MV-4-11 (cell line): ENCODE measurements around the gene RINL.

ENCODE experiments used
- DNase-seq: peaks from one replicate; lab custom pipeline; 2025; lab: John Stamatoyannopoulos, UW

RINL gene

DNA sequence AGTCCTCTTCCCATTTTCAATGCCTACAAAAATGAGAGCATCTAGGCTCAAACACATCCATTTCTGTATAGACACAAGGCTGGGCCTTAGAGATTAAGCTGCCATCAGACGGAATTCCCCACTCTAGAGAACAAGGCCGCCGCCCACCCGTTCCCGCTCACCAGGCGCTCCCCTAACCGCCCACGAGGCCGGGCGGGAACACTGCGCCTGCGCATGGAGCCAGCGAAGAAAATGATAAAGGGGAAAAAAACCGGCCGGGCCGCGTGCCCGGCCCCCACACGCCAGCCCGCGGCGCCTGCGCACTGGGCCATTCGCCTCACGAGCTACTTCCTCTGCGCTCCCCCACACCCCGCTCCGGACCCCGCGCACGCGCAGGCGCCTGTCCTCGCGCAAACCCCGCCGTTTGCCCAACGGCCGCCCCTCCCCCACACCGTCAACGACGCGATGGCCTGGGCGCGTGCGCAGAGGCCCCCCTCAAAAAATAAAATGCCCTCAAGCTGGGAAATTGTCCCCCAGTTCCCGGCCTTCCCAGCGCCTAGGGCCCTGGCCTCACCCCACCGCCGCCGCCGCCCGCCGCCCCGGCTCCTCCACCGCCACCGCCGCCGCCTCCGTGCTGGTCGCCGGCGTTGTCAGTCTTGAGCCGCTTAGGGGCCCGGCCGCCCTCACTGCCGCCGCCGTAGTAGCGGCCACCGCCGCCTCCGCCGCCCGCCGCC lies 28.8 kb downstream of the RINL start:
- DNase-seq: peak; percentile 95

- DNase-seq: no peak
Measured at GRCh38 chr19:38848299-38849146, 29.6 kb downstream of the RINL start.

- DNase-seq: no peak
Measured at GRCh38 chr19:38846097-38846496, 32.0 kb downstream of the RINL start.

DNA sequence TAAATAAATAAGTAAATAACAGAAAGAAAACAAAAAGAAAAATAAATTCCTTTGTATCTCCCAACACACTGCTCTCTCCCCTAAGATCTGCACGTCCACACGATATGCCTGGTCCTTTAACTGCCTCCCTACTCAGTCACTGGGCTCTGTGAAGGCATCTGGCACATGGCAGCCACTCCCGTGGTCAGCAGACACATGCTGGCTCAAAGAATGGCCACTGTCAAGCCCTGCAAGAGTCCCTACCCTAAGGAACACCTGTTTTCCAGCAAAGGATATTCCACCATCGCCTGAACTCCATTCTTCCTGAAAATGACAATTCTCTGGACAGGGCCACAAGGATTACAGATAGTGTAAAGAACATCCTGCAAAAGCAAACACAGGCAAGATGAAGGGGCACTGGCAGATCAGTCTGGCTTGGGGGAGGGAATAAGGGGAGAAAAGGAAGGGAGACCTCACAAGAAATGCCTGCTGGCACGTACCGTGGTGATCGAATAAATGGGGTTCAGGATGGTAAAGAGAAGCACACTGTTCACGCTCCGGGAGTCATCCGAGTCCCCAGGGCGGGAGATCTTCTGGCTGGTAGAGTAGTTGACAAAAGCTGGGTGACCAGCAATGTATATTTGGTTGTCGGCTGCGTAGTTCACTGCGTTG lies 32.6 kb downstream of the RINL start:
- DNase-seq: no peak

DNA sequence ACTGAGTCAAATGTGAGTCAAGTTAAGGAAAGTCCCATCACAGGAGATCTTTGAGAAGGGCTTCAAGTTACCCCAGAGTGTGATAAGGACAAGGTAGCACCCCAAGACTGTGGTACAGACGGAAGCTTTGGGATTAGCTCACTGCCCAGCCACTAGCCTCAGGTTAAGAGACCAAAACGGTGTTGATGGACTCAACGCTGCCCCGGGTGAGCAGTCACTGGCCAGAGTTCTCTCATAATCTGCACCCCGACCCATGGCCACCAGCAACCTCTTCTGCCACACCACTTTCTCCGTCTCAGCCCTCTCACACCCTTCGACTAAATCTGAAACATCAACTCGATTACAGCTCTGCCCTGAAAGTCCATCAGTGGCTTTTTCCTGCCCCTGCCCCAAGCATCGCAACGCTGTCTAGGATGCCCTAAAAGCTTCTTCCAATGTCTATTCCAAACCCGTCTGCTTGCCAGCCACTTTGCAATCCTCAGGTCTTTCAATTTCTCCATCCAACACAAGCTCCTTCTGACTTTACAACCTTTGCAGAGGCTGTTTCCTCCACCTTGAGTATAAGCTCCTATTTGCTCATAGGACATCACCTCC lies 33.9 kb downstream of the RINL start:
- DNase-seq: no peak

DNA sequence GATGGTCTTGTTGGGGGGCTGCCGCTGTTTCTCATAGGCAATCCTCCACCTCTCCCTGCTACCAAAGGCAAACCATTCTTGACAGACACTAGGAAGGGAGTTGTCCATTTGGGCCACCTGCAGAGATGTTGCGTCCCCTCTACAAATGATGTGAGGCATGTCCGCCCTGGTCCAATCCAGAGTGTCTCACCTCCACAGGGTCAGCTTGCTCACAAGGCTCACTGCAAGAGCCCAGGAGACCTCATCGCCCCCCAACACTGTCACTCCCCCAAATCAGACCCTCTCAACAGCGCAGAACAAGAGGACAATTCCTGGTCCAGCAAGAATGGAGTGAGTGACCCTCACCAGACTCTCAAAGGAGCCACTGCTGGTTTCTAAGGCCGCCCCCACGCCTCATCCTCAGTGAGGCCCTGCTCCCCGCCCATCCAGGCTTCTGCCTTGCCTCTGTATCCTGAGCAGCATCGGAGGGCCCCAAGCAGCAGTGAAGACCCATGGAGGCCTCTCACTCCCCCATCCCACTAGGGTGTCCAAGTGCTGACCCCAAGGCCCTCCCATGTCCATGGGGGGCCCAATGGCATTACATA lies 34.8 kb downstream of the RINL start:
- DNase-seq: no peak

DNA sequence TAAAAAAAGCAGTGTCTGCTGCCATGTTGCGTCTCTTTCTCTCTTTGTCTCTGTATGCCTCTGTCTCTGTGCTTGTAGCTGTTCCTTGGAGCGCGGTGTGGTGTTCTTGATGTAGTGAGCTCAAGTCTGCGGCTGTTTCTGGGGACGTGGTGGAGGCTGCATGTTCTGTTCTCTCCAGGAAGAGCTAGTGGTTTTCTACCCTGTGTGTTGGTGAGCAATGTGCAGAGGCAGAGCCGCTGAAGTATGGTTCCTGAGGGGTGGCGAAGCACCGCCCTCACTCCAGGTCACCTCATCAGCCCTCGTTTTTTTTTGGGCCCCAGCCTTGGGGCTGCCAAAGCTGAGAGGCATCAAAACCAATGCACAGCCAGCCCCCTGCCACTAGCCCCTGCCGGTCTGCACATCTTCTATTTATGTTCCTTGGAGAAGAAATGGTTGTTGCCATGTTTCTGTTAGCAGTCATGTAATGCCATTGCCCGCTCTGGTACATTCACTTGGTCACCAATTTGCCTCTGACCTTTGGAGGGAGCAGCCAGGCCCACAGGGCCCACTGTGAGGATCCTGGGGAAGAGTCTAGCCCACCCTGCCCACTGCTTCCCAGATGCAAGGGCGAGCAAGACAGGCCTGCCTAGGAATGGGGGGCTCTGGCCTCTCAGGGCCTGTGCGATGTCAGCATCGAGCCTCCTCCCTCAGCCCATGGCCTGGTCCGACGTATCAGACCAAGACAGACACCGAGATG lies 35.5 kb downstream of the RINL start:
- no peak for DNase-seq

DNA sequence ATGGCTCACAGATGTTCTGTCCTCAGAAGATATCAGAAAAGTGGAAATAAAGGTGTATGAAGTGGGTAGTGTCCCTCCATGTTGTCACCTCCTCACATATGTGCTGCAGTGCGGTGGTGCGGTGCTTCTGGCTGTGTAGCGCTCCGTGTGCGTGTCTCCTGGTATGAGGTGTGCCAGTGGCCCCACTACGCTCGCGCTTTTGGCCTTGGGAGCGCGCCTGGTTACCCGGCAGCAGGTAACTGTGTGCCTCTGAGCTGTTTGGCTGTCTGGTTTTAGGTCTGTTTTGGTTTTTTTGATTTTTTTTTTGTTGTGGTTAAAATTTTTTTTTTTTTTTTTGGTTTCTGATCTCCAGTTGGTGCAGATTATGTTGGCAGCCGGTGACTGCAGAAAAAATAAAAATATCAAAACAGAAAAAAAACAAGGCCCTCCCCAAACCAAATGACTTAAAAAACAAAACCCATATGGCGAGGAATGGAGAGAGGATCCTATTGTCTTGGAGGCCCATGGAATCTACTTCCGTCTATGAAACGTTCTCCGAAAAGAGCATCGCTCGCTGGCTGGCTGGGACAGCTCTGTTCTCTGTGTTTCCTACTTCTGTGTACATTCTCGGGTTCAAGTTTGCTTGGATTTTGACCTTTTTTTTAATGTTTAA lies 36.2 kb downstream of the RINL start:
- no peak for DNase-seq

DNA sequence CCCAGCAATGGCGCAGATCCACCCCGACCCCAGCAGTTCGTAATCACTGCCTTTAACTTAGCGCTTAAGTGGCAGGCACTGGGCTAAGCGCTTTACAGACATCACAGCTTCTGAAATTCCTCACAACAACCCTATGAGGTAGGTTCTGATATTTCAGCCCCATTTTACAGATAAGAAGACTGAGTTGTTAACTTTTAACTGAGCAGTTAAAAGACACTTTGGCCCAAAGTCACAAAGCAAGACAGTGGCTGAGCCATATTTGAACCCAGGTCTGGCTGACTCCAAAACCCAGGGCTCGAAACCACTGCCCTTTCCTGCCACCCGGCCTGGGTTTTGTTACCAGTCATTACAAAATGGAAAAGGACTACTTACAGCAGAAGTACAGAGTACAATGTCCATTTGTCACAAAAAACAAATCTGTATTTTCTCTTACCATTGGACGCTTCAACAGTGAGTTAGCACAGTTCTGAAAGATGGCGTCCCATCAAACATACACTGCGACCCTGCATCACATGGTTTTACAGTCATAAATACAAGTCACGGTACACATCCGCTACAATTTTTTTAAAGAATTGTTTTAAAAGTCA lies 36.8 kb downstream of the RINL start:
- DNase-seq: no peak

- no peak for DNase-seq
Measured at GRCh38 chr19:38840583-38840968, 37.5 kb downstream of the RINL start.

DNA sequence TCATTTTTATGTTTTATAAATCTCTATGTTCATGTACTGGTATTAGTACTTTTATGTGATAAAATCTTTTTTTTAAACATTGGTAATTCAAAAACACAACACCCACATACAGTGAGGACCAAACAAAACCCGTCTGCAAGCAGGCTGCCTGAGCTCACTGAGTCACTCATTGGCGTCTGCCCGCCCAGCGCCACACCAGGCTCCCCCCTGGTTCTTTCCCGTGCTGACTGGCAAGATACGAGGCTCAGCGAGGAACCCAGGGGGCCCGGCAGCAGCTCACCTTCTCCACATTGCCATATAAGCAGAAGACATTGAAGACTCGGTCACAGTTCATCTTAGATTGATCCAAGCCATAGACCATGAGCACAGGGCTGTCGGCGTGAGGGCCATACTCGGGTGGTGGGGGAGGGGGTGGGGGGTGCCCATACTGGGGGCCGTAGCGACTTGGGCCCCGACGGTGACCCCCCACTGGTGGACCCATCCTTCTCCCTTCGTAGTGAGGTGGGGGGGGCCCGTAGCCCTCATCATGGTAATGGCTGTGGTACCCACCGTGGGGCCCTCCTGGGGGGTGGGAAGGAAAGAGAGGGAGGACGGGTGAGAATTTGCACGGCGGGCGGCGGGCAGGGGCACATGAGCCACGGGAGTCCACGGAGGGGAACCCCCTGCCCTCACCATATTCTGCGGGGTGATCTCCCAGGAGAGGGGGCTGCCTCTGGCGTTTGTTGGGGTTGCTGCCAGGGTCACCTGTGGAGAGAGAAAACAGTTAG lies 38.1 kb downstream of the RINL start:
- DNase-seq: no peak

DNA sequence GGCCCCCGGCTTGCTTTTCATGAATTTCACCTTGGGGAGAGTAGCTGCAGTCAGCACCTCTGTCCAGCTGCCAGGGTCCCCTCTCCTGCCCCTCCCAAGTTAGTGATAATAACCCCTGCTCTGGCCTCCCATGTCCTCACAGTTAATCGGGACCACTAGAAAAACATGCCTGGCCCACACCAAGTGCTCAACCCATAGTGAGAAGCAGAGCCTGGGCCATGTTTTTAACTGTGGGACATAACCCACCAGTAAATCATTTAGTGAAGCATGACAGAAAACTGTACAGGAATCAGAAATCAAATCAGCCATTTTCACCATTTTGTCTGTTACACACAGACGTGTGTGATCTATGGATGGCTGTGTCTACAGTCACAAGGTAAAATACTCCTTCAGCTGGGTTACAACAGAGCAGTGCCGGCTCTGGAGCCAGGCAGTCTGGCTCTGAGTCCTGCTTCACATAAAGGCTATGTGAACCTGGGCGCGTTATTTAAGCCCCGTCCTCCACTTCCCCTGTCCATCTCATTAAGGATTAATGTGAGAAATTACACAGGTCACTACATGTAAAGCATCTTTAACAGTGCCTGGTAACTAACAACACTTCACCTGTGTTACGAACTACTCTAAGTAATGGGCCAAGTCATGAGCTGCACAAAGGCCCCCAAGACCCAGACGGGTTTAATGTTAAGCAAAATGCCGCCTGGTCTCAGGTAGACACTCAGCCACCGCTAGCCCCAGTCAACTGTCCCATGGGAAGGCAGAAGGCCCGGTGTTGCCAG lies 38.9 kb downstream of the RINL start:
- no peak for DNase-seq

GRCh38 chr19:38838208-38838985 lies 39.7 kb downstream of the RINL start:
- no peak for DNase-seq

- no peak for DNase-seq
Measured at GRCh38 chr19:38837656-38838121, 40.4 kb downstream of the RINL start.

GRCh38 chr19:38836983-38837626 lies 41.0 kb downstream of the RINL start:
- no peak for DNase-seq

DNA sequence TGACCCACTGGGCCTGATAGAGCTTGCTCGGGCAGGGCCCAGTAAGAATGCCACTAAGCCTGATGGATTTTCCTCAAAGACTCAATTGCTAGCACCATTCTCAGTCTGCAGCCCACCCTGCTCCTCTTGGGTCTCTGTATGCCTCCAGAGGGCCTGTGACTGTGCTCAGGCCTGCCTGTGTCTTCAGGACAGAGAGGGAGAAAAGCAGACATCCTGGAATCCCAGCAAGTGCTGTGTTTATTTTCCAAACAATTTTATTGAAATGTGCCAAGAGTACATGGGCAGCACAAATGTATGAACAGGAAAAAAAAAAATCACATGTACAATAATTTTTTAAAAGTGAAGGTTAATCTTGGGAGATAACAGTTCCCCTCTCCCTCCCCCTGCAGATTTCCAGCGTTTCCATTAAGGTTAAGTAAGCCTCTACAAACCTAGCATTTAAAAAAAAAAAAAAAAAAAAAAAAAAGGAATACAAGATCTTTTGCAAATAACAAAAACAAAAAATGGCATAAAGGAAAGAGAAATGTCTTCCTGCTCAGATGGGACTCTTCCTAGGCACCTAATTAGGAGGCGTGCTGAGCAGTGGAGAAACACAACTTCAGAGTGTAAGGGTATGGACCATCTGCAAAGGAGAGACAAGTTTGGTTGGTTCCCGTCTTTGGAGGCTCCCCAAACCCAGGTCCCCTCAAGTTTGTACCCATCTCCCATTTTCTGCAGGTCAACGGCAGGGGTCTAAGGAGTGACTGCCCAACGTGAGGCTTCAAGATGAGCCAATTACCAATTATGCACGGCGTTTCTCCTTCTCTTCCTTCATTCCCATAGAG lies 41.7 kb downstream of the RINL start:
- DNase-seq: no peak

DNA sequence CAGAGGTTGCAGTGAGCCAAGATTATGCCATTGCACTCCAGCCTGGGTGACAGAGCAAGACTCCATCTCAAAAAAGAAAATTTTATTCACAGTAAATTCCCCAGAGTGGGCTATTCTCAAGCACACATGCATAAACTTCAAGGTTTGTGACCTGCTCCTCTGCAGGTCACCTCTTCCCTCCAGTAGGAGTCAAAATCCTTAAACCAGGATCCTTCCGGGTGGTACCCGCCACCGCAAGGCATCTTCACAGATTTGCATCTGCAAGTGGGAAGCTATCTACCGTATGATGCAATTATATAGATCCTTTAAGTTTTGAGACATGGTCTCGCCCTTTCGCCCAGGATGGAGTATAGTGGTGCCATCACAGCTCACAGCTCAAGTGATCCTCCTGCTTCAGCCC lies 43.5 kb downstream of the RINL start:
- DNase-seq: no peak
